Kidney epithelial cell (primary cell): ENCODE data around the gene GNG12. TPM values are rescaled to one million over a fixed set of nuclear protein-coding genes. Genes with fewer than 3 reads are reported as not detected.
"Not testable (repeated sequence)": the region's sequence is repeated elsewhere in the genome, so short reads cannot be mapped to it uniquely, and the experiment has no call there.

Experiments used
- DNase-seq: peaks from one replicate; pipeline ENCODE4 v3.0.0-alpha.2; 2010; ENCODE audit warnings: low read depth
- H3K27me3 ChIP-seq: 2 replicates; pipeline ENCODE4 v1.6.0; 2011; ENCODE audit warnings: low read length; ENCODE audit not compliant: control insufficient read depth, insufficient read depth
- H3K36me3 ChIP-seq: 2 replicates; pipeline ENCODE4 v1.5.1; 2011; ENCODE audit warnings: low read length; ENCODE audit not compliant: control insufficient read depth, insufficient read depth
- H3K4me3 ChIP-seq: 2 replicates; pipeline ENCODE4 v1.5.1; 2011; ENCODE audit warnings: low read depth, mild to moderate bottlenecking, control low read depth, low read length
- total RNA-seq: library from RNA; depleted of rRNA; stranded (reverse); fragments of >200 nt; gene quantifications from 2 replicates; pipeline ENCODE4 v1.2.3, GENCODE V29; 2015
- TF ChIP-seq, protein P1 (sequence below): IDR thresholded peaks from 2 replicates; pipeline ENCODE4 v1.5.1; 2011; ENCODE audit warnings: mild to moderate bottlenecking, moderate library complexity, low read length, control low read depth, inconsistent platforms; ENCODE audit not compliant: insufficient read depth, poor library complexity, severe bottlenecking

Gene GNG12
- total RNA-seq, 1 donor from 2014 or later: 85.7 TPM

DNA sequence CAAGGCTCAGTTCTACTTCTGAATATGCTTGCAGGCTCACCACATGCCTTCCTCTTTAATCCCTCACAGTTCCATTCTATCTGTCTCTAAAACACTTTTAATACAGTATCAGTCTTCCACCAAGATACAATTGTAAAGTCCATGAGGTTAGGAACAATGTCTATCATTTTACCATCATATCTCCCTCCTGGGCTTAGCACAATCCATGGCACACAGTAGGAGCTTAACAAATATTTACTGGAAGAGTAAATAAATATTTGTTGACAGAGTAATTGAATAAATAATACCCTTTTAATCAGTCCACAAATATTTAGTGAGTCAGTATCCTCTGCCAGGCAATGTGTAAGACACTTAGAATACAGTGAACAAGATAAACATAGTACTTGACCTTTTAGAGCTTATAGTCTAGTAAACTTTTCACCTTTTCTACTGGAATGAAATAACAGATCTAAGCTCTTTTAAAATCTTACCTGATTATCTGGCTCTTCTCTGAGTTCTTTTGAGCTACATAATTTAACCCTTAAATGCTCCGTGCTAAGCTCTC, 160.9 kb downstream of the GNG12 start:
- TF ChIP-seq, protein P1, sequence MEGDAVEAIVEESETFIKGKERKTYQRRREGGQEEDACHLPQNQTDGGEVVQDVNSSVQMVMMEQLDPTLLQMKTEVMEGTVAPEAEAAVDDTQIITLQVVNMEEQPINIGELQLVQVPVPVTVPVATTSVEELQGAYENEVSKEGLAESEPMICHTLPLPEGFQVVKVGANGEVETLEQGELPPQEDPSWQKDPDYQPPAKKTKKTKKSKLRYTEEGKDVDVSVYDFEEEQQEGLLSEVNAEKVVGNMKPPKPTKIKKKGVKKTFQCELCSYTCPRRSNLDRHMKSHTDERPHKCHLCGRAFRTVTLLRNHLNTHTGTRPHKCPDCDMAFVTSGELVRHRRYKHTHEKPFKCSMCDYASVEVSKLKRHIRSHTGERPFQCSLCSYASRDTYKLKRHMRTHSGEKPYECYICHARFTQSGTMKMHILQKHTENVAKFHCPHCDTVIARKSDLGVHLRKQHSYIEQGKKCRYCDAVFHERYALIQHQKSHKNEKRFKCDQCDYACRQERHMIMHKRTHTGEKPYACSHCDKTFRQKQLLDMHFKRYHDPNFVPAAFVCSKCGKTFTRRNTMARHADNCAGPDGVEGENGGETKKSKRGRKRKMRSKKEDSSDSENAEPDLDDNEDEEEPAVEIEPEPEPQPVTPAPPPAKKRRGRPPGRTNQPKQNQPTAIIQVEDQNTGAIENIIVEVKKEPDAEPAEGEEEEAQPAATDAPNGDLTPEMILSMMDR: no peak
- no peak for DNase-seq
- H3K36me3 ChIP-seq: no peaks in the 10 kb centered on the region
- H3K27me3 ChIP-seq: no peaks in the 10 kb centered on the region
- H3K4me3 ChIP-seq: no peak overlapping the region

DNA sequence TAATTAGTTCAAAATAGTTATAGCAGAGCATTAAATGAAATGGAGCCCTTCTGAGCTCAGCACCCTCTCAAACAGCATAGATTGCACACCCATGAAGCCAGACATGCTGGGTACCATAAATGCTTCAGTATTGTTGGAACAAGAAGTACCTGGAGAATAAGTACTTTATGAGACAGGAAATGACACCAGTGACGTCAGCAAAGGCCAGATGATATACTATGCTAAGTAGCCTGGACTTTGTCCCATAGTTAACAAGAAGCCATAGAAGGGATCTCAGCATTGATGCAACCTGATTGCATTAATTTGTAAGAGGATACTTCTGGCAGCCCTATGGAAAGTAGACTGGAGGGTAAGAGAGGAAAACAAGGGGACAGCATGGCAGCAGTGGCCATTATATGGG, 164.6 kb downstream of the GNG12 start:
- no peaks in the 10 kb centered on the region for H3K36me3 ChIP-seq
- TF ChIP-seq, protein P1: no peak
- H3K4me3 ChIP-seq: no peak overlapping the region
- no peaks in the 10 kb centered on the region for H3K27me3 ChIP-seq
- DNase-seq: no peak

DNA sequence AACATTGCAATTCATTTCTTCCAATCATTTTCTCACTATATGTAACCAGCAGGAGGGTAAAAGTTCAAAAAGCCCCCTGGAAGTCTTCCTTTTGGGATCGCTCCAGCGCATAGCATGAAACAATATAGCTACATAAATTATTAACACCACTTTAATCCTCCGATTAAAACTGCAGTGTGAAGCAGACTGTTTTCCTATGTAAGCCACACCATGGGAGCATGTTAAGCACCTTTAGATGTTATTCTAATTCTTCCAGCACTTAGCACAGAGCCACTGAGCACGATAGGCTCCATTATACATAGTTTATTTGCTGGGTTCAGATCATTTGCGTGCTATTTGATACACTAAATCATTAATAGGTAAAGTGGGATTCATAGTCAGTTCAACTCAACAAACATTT, 166.6 kb downstream of the GNG12 start:
- DNase-seq: no peak
- Histone ChIP-seq H3K36me3 (no peaks in the 10 kb centered on the region), H3K4me3 (no peak overlapping the region), H3K27me3 (no peaks in the 10 kb centered on the region)
- TF ChIP-seq, protein P1: no peak

DNA sequence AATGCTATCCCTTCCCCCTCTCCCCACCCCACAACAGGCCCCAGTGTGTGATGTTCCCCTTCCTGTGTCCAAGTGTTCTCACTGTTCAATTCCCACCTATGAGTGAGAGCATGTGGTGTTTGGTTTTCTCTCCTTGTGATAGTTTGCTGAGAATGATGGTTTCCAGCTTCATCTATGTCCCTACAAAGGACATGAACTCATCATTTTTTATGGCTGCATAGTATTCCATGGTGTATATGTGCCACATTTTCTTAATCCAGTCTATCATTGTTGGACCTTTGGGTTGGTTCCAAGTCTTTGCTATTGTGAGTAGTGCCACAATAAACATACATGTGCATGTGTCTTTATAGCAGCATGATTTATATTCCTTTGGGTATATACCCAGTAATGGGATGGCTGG, 168.0 kb downstream of the GNG12 start:
- not testable (repeated sequence) for H3K27me3 ChIP-seq, DNase-seq, H3K4me3 ChIP-seq, H3K36me3 ChIP-seq

DNA sequence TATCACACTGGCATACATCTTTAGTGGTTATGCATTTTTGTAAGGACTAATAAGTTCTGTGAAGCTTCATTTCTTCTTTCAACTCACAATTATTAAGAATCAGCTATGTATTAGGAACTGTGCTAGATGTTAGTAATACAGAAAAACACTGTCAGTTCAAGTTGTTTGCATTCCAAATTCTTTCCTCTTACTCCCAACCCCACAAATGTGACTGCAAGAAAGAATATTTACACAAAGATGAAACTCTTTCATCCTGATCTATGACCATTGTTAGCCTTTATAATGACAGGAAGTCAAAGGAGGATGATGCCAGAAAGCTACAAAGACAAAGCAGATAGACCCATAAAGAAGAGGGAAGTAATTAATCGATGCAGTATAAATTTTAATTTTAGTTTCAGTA, 169.2 kb downstream of the GNG12 start:
- no peaks in the 10 kb centered on the region for H3K36me3 ChIP-seq
- H3K4me3 ChIP-seq: no peak overlapping the region
- TF ChIP-seq, protein P1: no peak
- DNase-seq: no peak
- H3K27me3 ChIP-seq: no peaks in the 10 kb centered on the region

DNA sequence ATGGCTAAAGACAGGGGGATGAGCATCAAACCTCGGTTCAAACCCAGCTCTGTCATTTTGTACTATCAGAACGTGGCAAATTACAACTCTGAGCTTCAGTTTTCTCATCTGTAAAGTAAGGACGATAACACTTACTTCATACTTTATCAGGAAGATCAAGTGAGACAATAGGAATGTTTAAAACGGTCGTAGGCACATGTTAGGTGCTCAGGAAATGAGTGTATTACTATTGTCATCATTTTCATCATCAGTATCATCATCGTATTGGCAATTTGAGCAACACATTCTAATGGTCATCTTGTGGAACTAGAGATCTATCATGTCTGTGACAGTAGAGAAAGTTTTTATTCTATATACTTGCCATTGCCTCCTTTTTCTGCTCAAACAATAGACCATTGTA, 170.4 kb downstream of the GNG12 start:
- no peak for DNase-seq
- TF ChIP-seq, protein P1: no peak
- no peak overlapping the region for H3K4me3 ChIP-seq
- no peaks in the 10 kb centered on the region for H3K27me3 ChIP-seq
- no peaks in the 10 kb centered on the region for H3K36me3 ChIP-seq
